Limb (tissue), 2 donors: ENCODE data around the gene PRH2.

Experiments used
- DNase-seq, 2 donors: peaks; one replicate each; pipeline ENCODE4 v3.0.0-alpha.2; 2016; ENCODE audit errors: extremely low spot score in 2 of 2

PRH2 gene

DNA sequence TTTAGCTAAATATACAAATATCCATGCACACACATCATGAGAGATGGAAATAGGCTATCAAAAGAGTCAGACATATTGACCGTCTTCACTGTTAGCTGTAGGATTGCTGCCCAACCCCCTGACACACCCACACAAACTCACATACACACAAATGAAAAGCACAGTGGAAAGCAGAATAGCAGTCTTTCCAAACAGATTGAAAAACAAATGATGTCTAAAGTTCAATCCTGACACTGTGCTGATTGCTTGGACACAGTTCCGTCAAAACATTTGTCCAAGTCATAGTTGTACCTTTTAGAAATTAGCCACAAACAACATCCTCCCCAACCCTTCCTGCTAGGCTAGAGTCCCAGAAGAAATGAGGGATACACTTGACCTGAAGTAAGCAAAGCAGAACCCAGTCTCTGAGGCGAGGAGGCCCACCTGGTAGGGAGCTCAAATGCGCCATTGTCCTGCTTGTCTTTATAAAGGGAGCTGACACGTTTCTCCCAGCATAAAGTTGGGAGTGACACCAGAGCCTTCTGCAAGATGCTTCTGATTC, at the start of gene PRH2:
Gene PRH2, plus strand, starts transcription at position 491 of the 541 bp plus-strand sequence. Its CDS starts 38 bp downstream, at position 529.
- DNase-seq, result no peak

DNA sequence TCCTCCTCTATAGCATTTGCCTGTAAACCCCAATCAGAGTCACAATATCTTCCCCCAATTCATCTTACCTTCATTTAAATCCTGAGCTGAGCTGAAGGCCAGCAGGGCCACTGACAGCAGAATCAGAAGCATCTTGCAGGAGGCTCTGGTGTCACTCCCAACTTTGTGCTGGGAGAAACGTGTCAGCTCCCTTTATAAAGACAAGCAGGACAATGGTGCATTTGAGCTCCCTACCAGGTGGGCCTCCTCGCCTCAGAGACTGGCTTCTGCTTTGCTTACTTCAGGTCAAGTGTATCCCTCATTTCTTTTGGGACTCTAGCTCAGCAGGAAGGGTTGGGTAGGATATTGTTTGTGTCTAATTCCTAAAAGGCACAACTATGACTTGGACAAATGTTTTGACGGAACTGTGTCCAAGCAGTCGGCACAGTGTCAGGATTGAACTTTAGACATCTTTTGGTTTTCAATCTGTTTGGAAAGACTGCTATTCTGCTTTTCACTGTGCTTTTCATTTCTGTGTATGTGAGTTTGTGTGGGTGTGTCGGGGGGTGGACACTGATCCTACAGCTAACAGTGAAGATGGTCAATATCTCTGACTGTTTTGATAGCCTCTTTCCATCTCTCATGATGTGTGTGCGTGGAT, 44.8 kb upstream of the PRH2 start, which contains the start of gene PRH1:
Gene PRH1, minus strand, starts transcription at position 170 of the 640 bp plus-strand sequence. Its CDS starts 38 bp downstream, at position 132.
- no peak for DNase-seq

DNA sequence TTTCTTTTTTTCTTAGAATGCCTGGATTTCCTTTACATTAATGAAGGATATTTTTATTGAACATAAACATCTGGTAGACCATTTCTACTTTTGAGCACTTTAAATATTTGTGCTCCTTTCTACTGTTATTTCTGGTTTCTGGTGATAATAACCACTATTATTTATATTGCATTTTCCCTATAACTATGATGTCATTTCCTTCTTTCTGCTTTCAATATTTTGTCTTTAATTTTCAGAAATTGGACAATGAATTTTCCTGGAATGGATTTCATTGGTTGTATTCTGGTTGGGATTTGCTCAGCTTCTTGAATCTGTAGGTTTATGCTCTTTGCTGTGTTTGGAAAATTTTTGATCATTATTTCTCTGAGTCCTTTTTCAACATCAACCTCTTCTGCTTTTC, 39.8 kb upstream of the PRH2 start:
- DNase-seq, result no peak

DNA sequence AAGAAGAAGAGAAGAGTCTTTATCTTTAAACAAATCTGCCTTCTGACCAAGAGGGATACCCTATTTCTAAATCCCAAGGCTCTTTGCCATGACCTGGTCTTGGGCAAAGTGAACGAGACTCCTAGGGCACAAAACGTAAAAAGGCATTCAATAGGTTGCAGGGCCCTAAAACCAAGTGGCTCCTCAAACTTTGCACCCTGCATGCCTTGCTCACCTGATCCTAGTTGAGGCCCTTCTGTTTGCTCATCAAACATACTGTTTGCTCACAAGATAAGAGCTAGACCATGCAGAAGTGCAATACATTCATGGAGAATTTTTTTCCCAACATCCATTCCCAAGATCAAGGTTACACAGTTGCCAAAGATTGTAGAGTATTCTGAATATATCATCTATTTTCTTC, 37.1 kb upstream of the PRH2 start:
- no peak for DNase-seq

DNA sequence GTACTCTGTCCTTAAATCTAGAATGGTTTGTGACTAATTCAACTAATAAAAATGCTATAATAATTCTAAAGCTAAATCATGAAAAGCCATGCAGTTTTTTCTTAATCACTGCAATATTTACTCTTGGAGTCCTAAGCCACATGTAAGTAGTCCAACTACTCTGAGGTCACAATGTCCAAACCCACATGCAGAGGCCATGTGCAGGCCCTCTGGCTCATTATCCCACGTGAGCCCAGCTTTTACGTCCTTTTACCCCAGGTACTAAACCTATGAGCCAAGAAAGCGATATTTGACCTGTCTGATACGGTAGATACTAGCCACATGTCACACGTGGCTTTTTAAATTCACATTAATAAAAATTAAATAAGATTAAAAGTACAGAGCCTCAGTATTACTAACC, 32.2 kb upstream of the PRH2 start:
- no peak for DNase-seq

DNA sequence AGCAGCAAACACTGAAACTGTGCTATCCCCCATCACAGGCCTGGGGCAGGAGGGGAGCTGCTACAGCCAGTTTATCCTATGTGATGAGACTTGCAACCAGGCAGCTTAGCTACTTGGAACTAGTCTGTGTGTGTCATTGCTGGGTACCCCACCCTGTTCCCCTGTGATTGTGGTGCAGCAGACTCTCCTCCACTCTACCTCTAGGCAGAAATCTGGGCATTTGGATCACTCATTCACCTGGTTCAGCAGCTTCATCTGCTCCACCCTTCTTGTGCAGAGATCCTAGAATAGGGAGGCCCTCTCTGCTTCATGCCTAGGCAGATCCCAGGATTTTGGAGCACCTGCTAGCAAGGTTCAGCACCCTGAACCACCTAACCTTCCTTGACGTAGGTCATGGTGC, 28.5 kb upstream of the PRH2 start:
- no peak for DNase-seq

DNA sequence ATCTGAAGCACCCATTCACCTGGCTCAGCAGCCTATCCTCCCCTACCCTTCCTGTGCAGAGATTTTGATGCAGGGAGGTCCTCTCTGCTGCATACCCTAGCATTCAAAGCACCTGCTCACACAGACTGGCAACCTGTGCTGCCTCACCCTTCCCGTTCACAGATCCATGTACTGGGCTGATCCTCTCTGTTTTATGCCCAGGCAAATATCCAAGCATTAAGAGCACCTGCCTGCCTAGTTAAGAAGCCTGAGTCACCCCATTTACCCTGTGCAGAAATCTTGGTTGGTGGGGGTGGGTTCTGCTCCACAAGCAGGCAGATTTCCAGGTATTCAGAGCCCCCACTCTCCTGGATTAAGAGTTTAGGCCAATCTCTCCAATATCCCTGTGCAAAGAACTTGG, 28.1 kb upstream of the PRH2 start:
- DNase-seq, result no peak

DNA sequence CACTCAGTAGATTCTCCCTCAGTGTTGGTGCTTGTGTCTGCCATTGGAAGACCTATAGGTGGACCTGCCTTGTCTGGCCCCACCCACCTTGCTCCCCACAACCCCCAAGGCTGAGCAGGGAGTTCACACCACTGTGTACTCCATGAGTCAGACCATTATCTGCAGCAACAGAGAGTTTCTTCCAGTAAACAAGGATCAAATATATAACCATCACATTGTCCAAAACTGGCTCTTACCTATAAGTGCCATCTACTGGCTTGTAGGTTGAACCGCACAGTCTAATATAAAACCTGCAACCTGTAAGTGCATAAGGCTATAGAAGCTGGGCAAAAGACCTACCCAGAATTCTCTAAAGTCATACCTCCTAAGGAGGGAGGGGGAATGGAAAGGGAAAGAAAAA, 27.6 kb upstream of the PRH2 start:
- DNase-seq, result no peak

DNA sequence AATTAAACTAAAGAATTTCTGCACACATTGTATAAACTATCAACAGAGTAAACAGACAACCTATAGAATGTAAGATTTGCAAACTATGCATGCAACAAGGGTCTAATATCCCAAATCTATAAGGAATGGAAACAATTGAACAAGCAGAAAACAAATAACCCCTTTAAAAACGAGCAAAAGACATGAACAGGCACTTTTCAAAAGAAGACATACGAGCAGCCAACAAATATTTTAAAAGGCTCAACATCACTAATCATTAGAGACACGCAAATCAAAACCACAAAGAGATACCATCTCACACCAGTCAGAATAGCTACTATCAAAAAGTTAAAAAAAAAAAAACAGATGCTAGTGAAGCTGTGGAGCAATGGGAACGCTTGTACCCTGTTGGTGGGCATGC, 24.4 kb upstream of the PRH2 start:
- no peak for DNase-seq

DNA sequence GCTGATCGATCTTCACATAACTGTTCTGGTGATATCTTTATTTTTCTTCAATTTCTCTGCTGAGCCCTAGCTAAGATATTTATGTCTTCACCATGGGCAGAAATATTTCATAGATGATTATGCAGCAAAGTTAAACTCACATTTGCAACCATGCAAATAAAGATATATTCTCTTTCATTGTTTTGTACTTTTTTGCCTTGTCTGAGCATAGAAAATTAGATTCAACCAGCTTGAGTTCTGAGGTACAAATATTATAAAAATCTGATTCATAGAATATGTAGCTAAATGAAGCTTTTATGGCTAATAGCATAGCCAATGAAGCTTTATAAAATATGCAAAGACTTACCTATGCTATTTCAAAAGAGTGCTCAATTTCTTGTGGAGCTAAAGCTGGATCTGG, 19.6 kb upstream of the PRH2 start, which contains the start of gene TAS2R13:
Gene TAS2R13, minus strand, starts transcription at position 101 of the 400 bp plus-strand sequence. CDS start 264 bp downstream, outside the sequence.
- no peak for DNase-seq

DNA sequence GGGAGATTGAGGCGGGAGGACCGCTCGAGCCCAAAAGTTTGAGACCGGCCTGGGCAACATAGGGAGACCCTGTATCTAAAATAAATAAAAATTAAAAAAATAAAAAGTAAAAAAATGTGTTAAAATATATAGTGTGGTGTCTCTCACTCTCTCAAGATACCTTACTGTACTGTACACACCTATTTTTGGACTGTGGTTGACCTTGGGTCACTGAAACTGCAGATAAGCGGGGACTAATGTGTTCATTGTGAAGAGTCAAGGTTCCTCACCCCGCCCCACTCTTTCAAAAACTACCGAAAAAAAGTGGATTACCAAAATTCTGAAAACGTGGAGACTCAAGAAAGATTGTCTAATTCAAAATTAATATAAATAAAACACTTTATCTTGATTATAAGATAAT, 18.7 kb upstream of the PRH2 start:
- no peak for DNase-seq

DNA sequence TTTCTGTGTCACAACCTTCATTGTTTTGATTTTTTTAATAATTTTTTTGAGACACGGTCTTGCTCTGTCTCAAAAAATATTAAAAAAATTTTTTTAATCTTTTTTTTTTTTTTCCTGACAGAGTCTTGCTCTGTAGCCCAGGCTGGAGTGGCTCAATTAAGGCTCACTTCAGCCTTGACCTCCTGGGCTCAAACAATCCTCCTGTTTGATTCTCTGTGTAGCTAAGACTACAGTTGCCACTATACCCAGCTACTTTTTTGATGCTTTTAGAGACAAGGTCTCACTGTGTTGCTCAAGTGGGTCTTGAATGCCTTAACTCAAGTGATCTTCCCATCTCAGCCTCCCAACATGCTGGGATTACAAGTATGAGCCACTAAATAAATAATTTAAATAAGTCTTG, 9.2 kb upstream of the PRH2 start:
- no peak for DNase-seq

DNA sequence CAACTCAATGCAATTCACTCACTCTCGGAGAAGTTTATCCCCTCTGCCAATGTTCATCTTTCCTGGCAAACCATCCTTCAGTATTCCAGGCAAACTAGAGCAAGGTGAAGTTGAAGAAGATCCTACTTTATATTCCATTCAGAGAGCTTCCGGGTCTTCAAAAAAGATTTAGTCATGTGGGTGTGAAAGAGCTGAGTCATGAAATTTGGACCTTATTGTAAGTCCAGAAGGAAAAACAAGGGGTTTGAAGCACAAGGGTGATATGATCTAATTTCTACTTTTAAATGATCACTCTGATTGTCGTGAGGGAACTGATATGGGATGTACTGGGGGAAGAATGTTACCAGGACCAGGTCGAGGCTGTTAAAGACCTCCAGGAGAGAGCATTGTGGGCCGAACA, 2.8 kb upstream of the PRH2 start:
- no peak for DNase-seq

DNA sequence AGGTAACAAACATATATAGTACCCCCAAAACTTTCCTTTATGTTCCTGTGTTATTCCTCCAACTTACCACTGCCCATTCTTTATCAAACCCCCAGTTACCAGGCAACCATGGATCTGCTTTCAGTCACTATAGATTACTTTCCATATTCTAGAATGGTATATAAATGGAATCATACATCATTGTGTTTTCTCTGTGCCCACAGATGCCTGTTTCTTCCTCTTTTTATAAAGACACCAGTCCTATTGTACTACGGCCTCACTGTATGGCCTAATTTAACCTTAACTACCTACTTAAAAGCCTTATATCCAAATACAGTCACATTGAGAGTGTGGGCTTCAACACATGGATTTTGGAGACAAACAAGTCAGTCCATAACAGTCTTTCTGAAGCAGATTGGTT, 7.5 kb downstream of the PRH2 start:
- DNase-seq, result no peak

DNA sequence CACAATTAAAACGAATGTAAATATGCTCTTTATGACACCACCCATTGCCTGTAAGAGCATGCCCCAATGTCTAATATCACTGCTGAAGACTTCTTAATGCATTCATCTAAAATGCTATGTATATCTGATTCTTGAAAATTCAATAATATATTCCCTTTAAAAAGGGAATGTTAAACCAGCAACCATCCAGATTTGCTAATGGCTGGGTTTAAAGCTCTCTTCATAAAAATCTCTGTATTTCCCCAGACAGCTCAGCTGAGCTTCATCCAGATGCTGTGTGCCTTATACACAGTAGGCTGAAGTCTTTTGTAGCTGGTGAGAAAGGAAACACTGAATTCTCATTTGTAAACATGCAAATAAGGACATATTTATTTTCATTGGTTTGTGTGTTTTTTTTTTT, 10.1 kb downstream of the PRH2 start, which contains the start of gene TAS2R14:
Gene TAS2R14, minus strand, starts transcription at position 101 of the 400 bp plus-strand sequence. Its CDS starts 56 bp downstream, at position 45.
- DNase-seq, result no peak

DNA sequence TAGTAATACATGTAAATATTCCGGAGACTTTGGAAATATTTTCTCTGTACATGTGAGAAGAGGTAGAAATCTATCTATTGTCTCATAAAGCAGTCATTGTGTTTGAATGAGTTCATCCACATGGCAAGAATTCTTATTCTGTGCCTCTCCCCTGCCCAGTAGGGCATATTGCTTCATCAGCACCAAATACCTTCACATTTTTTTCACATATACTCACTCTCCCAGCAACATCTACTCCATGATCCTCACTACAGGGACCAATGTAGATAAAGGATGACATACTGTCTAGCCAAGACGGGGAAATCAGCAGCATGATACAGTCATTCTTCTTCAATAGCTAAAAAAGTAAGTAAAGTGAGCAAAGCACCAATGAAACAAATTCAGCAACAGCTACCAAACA, 11.4 kb downstream of the PRH2 start:
- DNase-seq, result no peak

DNA sequence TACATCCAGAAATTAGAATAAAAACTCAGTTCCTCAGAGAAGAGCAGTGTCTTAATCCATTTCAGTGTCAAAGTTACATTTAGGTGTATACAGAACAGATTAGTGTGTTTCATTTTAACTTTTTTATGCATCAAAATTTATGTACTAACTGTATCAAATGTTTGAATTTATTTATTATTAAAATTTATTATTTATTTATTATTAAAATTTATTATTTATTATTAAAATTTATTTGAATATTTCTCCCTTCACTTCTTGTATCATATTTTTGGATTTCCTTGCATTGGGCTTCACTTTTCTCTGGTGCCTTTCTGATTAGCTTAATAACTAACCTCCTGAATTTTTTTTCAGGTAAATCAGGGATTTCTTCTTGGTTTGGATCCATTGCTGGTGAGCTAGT, 12.3 kb downstream of the PRH2 start:
- DNase-seq, result no peak

DNA sequence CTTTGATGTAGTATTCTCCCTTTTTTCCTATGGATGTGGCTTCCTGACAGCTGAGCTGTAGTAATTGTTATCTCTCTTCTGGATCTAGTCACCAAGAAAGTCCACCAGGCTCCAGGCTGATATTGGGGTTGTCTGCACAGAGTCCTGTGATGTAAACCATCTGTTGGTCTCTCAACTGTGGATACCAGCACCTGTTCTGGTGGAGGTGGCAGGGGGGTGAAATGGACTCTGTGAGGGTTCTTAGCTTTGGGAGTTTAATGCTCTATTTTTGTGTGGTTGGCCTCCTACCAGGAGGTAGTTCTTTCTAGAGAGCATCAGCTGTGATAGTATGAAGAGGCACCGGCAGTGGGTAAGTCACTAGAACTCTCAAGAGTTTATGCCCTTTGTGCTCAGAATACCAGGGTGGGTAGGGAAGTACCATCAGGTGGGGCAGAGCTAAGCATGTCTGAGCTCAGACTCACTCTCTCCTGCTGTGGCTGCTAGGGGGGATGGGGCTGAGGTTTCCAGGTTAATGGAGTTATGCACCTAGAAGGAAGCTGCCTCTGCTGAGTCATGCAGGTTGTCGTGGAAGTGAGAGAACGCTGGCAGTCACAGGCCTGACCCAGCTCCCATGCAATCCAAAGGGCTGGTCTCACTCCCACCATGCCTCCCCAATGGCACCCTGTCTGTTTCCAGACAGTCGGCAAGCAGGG, 13.0 kb downstream of the PRH2 start:
- no peak for DNase-seq

DNA sequence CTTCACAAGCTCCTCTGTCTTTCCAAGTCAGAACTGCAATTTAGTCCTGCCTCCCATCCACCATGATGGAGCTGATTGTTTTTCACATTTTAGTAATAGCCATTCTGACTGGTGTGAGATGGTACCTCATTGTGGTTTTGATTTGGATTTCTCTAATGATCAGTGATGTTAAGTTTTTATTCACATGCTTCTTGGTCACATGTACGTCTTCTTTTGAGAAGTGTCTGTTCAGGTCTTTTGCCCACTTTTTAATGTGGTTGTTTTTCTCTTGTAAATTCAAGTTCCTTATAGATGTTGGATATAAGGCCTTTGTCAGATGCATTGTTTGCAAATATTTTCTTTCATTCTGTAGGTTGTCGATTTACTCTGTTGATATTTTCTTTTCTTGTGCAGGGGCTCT, 14.1 kb downstream of the PRH2 start:
- DNase-seq, result no peak

DNA sequence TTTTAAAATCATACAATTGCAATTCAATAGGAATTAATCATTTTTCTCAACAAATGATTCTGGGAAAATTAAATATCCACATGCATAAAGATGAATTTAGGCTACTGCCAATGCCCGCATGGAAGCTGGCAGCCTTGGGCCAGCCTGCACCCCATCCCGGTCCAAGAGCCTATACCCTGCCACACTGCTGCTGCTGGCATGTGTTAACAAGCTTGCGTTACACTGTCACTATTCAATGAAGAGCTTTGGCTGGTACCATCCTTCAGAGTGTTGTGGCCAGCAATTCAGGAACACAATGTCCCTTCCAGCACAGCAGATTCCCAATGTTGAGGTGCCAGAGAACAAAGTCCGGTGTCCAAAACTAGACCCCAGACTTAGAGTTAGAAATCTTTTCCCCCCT, 23.6 kb downstream of the PRH2 start:
- DNase-seq, result no peak

DNA sequence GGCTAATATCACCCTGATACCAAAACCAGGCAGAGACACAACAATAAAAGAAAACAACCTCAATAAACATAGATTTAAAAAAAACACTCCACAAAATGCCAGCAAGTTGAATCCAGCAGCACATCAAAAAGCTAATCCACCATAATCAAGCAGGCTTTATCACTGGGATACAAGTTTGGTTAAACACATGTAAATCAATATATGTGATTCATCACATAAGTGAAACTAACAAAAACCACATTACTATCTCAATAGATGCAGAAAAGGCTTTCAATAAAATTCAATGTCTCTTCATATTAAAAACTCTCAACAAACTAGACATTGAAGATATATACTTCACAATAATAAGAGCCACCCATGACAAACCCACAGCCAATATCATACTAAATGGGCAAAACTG, 27.0 kb downstream of the PRH2 start:
- DNase-seq, result no peak

DNA sequence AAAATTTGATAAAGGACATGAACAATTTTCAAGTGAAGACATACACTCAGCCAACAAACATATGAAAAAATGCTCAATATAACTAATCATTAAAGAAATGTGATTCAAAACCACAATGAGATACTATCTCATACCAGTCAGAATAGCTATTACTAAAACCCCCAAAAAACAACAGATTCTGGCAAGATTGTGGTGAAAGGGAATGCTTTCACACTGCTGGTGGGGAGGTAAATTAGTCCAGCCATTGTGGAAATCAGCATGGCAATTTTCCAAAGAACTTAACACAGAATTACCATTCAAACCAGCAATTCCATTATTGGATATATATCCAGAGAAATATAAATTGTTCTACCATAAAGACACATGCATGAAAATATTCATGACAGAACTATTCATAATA, 28.7 kb downstream of the PRH2 start:
- DNase-seq, result no peak

DNA sequence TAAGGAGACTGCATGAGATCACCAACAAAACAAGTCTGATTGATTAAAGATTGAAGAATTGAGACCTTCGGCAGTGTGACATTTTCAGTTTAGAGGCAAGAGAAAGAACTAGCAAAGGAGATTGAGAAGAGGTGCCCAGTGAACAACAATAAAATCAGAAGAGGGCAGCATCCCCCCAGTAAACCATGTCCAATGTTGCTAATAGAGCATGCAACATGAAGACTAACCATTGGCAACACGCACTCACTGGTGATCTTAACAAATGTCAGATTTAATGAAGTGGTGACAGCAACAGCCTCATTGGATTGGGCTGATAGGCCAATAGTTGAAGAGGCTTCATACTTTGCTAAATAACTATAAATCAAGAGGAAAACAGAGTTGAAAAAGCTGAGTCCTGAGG, 30.8 kb downstream of the PRH2 start:
- DNase-seq, result no peak
